HG03103 (cell line): ENCODE results near the gene BIN1.
"Not testable (repeated sequence)": the region's sequence is repeated elsewhere in the genome, so short reads cannot be mapped to it uniquely, and the experiment has no call there.

Experiments used
- ATAC-seq: cut with Tn5 transposase; IDR thresholded peaks from one replicate; pipeline ENCODE4 v1.9.1; 2021; ENCODE audit warnings: low read depth; ENCODE audit not compliant: unreplicated experiment

The BIN1 gene

GRCh38 chr2:127134833-127135830, 28.2 kb upstream of the BIN1 start:
- no peak for ATAC-seq

GRCh38 chr2:127134235-127134634, 27.3 kb upstream of the BIN1 start:
- ATAC-seq, result no peak

DNA sequence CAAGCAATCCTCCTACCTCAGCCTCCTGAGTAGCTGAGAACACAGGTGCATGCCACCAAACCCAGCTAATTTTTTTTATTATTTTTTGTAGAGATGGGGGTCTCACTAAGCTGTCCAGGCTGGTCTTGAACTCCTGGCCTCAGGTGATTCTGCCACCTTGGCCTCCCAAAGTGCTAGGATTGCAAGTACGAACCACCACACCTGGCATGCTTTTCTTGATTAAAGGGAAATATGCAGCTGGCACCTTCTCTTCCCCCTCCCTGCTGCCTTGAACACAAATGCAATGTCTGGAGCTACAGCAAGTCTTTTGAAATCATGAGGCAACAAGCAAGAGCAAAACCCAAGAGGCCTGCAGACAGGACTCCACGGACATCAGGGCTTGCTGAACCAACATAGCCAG, 26.8 kb upstream of the BIN1 start:
- ATAC-seq, result no peak

DNA sequence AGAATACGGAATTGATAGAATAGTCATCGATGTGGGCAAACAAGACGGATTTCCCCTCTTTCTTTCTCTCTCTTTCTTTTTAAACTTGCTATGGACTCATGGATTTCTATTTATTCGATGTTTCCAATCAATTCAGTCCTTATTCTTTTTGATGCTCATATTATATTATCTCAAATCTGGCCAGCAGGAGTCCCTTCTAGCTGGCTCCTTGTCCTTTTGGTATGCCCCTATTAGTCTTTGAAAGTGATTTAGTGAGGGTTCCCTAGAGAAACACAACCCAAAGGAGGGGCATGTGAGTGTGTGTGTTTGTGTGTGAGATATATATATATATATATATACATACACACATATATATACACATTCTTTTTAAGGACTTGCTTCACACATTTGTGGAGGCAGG, 23.5 kb upstream of the BIN1 start:
- no peak for ATAC-seq

DNA sequence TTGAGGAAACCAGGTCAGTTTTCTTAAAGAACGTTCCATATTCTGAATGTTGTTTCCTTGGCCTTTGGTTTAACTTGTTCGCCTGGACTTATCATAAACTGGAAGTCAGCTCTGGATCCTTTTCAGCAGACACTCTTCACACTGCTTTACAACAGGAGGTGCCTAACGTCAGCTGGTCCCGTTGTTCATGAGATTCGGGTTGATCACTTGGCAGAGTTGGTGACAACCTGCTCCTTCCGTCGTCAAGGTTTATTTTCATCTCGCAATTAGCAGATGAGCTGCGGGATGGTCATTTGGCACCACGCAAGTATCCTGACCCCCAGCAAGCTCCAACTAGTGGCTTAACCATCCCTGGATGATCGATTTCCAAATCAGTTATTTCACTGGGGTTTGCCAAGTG, 23.0 kb upstream of the BIN1 start:
- ATAC-seq, result no peak

DNA sequence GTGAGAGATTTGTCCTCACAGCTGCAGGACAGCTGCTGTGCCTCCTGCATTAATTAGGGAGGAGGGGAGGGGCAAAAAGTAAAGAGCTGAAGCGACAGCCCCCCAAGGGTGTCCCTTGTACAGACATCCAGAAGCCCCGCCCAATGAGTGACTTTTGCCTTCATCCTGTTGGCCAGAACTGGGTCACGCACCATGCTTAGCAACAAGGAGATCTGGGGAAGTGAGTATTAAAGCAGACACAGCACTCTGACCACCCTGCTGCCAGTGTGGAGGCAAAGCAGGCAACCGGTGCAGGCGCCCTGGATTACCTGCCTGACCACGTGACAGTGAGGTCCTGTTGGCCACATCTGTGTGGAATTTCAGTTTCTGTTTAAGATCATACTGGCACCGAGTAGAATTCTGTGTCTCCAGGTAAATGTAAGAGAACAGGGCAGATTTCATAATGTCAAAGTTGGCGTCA, 21.5 kb upstream of the BIN1 start:
- ATAC-seq, result peak; percentile 88

DNA sequence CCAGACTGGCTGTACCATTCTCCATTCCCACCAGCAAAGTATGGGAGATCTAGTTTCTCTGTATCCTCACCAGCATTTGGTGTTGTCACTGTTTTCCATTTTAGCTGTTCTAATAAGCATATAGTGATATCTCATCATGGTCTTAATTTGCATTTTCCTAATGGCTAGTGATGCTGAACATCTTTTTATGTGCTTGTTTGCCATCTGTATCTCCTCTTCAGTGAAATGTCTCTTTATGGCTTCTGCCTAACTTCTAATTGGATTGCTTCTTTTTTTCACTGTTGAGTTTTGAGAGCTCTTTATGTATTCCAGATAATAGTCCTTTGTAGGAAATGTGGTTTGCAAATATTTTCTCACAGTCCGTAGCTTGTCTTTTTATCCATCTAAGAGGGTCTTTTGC, 18.9 kb upstream of the BIN1 start:
- ATAC-seq, result no peak

DNA sequence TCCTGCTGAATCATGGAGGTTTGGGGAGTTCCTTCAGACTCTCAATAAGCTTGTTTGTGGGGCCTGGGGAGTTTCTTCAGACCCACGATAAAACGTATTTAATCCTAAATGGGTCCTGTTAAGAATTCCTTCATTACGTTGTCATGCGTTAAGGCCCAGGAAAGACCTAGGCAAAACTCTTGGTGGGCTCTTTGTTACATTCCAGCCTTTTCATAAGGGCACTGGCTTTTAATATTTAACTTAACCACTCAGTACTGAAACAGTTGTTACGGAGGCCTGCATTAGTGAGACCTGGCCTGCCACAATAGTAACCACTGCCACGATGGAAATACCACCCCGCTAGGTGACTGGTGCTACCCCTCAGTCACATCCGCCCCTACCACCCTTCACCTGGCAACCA, 17.5 kb upstream of the BIN1 start:
- ATAC-seq, result no peak

DNA sequence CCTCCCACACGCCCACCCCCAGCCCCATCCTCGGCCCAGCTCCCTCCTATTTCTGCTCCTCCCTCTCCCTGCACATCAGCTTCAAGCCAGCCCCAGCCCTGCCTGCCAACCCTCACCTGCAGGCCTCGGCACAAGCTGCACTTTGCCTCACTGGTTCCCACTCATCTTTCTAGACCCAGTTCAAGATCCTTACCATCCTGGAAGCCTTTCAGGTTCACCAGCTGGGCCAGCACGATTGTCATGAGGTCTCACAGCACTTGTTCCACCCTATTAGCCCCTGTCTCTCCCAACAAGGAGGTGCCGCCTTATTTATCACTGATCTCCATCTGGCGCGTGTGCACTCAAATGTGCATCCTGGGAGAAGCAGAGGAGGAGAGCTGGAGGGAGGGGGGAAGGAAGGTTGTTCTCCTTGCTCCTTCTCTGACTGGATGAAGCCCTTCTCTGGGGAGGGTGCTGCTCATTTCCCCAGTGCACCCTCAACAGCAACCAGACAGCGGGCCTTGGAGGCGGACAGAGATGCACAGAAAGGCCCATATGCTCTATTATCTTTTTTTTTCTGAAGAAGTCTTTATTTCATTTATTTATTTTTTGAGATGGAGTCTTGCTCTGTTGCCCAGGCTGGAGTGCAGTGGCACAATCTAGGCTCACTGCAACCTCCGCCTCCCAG, 15.5 kb upstream of the BIN1 start:
- no peak for ATAC-seq

- ATAC-seq, result no peak
Measured at GRCh38 chr2:127121776-127122176, 14.8 kb upstream of the BIN1 start.

- no peak for ATAC-seq
Measured at GRCh38 chr2:127121353-127121752, 14.4 kb upstream of the BIN1 start.

GRCh38 chr2:127120408-127120807, 13.5 kb upstream of the BIN1 start:
- not testable (repeated sequence) for ATAC-seq

GRCh38 chr2:127118467-127118866, 11.5 kb upstream of the BIN1 start:
- no peak for ATAC-seq

DNA sequence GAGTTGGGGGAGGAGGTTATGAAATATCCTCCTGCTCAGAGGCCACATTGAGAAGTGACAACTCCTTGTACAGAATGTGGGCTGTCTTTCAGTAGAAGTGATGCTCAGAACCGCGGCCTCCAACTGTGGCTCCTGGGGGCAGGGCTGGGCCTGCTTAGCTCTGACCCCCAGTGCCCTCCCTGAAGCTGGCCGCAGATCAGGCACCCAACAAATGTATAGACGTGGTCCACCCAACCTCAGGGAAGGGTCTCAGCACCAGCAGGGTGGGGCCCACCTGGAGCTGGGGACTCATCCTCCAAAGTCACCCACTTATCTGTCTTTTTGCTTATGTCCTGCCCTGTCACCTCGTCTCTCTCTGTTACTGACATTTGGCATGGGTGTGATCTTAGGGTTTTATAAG, 11.1 kb upstream of the BIN1 start:
- ATAC-seq, result no peak

DNA sequence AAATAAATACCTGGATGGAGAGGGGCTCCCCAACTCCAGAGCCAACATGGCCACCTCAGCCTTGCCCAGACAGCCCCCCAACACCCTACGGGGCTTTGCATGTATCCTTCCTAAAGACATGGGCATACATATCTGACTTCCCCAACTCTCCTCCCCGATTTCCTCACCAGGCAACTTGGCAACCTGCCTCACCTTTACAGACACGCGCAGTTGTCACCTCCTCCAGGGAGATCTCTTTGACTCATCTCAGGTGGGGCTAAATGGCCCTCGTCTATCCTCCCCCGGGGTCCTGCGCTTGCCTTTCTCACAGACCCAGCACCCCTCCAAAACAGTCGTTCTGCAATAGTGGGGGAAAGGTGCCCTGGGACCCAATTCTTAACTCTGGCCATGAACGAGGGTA, 10.6 kb upstream of the BIN1 start:
- ATAC-seq, result no peak

DNA sequence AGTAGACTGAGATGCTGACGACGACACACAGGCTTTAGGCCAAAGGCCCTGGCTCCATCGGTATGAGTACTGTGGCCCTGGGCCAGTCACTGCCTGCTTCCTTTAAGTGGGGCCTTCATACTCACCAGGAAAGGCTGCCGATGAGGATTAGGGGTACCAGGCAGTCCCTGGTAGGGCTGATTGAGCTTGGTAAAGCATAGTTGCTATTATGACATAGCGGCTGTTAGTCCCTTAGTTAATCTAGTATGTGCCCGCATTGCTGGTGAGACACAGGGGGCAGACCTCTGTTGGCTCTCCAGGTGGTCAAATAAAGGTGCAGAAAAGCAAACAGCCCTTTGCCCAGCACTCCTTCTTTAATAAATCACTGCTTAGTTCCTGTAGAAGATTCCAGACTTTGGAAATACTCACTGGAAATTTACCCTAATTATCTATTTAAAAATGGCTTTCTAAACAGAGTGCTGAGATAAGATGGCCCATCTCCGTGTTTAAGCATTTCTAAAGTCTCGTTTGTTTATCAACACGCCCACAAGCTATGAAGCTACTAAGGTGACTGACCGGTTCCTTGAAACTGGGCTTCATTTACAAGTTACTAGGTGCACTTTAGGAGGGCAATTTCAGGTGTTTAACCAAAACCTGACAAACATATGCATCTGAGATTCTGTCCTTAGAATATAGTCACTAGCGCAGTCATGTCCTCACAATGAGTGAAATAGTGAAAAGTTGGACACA, 8.7 kb upstream of the BIN1 start:
- no peak for ATAC-seq

GRCh38 chr2:127110985-127111384, 4.0 kb upstream of the BIN1 start:
- no peak for ATAC-seq

- no peak for ATAC-seq
Measured at GRCh38 chr2:127108090-127108523, 1.2 kb upstream of the BIN1 start.

GRCh38 chr2:127107622-127107999, 657 bp upstream of the BIN1 start:
- peak; percentile 26 for ATAC-seq

DNA sequence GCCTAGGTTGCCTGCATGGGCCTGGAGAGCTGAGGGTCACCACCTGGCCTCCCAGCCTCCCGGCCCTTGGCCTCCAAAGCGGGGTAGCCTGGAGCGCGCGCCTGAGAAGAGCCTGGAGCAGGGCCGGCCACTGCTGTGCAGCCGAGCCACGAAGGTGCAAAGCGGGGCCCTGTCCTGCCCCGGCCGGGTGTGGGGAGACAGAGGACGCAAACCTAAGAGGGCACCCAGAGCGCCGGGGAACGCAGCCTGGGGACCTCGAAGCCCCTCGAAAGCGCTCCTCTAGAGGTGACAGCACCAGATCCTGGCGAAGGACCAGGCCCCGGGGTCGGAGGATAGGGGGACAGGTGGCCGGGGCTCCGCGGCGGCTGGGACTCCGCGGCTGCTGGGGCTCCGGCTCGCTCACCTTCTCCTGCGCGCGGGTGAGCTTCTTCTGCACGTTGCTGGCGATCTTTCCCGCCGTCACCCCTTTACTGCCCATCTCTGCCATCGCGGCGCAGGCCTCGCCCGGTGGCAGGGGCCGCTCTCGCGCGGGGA, 430 bp downstream of the BIN1 start:
- ATAC-seq, result peak; percentile 8
